Endothelial cell of umbilical vein (primary cell): ENCODE measurements around the gene EPC2. TPM values are rescaled to one million over a fixed set of nuclear protein-coding genes. Genes with fewer than 3 reads are reported as not detected.

Source experiments
- BruUV-seq: library from RNA; stranded (reverse); fragments of 400-500 nt; replicated peaks from 2 replicates; lab custom pipeline; 2021; lab: Mats Ljungman, UMichigan
- CTCF ChIA-PET: fragments of 300-600, 350-600 bp; sonication (Branson Sonifier 250); formaldehyde crosslinking; loops from one replicate; lab custom pipeline; 2021; ENCODE audit warnings: antibody characterized with exemption, inconsistent platforms; lab: Charles Lee
- POLR2A ChIA-PET: fragments of 300-600, 350-600 bp; sonication (Branson Sonifier 250); formaldehyde crosslinking; loops from one replicate; lab custom pipeline; 2021; ENCODE audit warnings: antibody characterized with exemption, inconsistent platforms; lab: Charles Lee
- DNase-seq: peaks from one replicate; pipeline ENCODE4 v3.0.0-alpha.2; 2011; ENCODE audit warnings: low read depth, low spot score
- FAIRE-seq: peaks from 2 replicates; lab custom pipeline; 2011; peaks lifted over from hg19 to GRCh38; lab: Jason Lieb, UNC
- H2AFZ ChIP-seq: 2 replicates; pipeline ENCODE4 v1.6.0; 2012; ENCODE audit warnings: low read depth, low read length, control low read depth, inconsistent platforms
- H3K27ac ChIP-seq: 2 replicates; pipeline ENCODE4 v1.5.1; 2011; ENCODE audit warnings: low read depth, mild to moderate bottlenecking, control low read depth, low read length, moderate library complexity; ENCODE audit not compliant: insufficient read depth
- H3K27me3 ChIP-seq, 2 experiments: 2 replicates each; pipeline versions ENCODE4 v1.6.0 to v1.6.1; 2011; ENCODE audit warnings: low read length in 2 of 2, mixed read lengths in 1 of 2; ENCODE audit not compliant: control insufficient read depth in 2 of 2, insufficient read depth in 2 of 2
- H3K36me3 ChIP-seq, 2 experiments: 2 replicates in 1 of 2; 3 replicates in 1 of 2; pipeline ENCODE4 v1.5.1; 2011; ENCODE audit warnings: low read length in 2 of 2, mild to moderate bottlenecking in 1 of 2, moderate library complexity in 1 of 2; ENCODE audit not compliant: control insufficient read depth in 2 of 2, insufficient read depth in 2 of 2; ENCODE audit errors: extremely low read depth in 1 of 2
- H3K4me1 ChIP-seq: 3 replicates; pipeline ENCODE4 v1.5.1; 2011; ENCODE audit warnings: mild to moderate bottlenecking, low read length; ENCODE audit not compliant: control insufficient read depth, insufficient read depth; ENCODE audit errors: extremely low read depth
- H3K4me2 ChIP-seq: 2 replicates; pipeline ENCODE4 v1.6.1; 2011; ENCODE audit warnings: low read length, control low read depth, mixed read lengths; ENCODE audit not compliant: insufficient read depth
- H3K4me3 ChIP-seq, 3 experiments: fragments of 200-600 bp in 1 of 3; sonication (generic), shearing (Covaris generic) in 1 of 3; replicated peaks in 1 of 3; 2 replicates each; pipeline ENCODE4 v1.5.1; 2011 to 2016; ENCODE audit warnings: control low read depth in 3 of 3, low read length in 3 of 3, mild to moderate bottlenecking in 2 of 3, inconsistent platforms in 1 of 3, low read depth in 1 of 3, moderate library complexity in 1 of 3; ENCODE audit not compliant: insufficient read depth in 1 of 3
- H3K79me2 ChIP-seq: 2 replicates; pipeline ENCODE4 v1.6.0; 2012; ENCODE audit warnings: low read length, inconsistent platforms; ENCODE audit not compliant: control insufficient read depth, insufficient read depth
- H3K9ac ChIP-seq: replicated peaks from 2 replicates; pipeline ENCODE3; 2011; ENCODE audit warnings: low read length, control low read depth; ENCODE audit not compliant: insufficient read depth; ENCODE audit errors: extremely low read depth
- H3K9me1 ChIP-seq: replicated peaks from 3 replicates; pipeline ENCODE4 v1.6.0; 2011; ENCODE audit warnings: mild to moderate bottlenecking, low read length; ENCODE audit not compliant: control insufficient read depth, insufficient read depth; ENCODE audit errors: extremely low read depth
- H3K9me3 ChIP-seq: replicated peaks from 2 replicates; pipeline ENCODE4 v1.5.1; 2012; ENCODE audit warnings: low read length, inconsistent platforms; ENCODE audit not compliant: control insufficient read depth, insufficient read depth
- H4K20me1 ChIP-seq: replicated peaks from 2 replicates; pipeline ENCODE3; 2011; ENCODE audit warnings: mild to moderate bottlenecking, low read length; ENCODE audit not compliant: control insufficient read depth, insufficient read depth; ENCODE audit errors: extremely low read depth
- EZH2 ChIP-seq: IDR thresholded peaks from 2 replicates; pipeline ENCODE4 v1.6.1; 2012; ENCODE audit warnings: borderline replicate concordance, low read depth, mild to moderate bottlenecking, moderate library complexity, low read length, inconsistent platforms; ENCODE audit not compliant: severe bottlenecking
- FOS ChIP-seq: IDR thresholded peaks from 2 replicates; pipeline ENCODE4 v1.6.1; 2011; ENCODE audit warnings: mild to moderate bottlenecking, low read length, moderate library complexity, borderline replicate concordance; ENCODE audit not compliant: insufficient read depth
- GATA2 ChIP-seq: IDR thresholded peaks from 2 replicates; pipeline ENCODE4 v1.7.0; 2011; ENCODE audit warnings: low read depth, mild to moderate bottlenecking, moderate library complexity, mixed read lengths, low read length; ENCODE audit not compliant: insufficient read length, insufficient read depth
- JUN ChIP-seq: IDR thresholded peaks from 2 replicates; pipeline ENCODE4 v1.6.1; 2011; ENCODE audit warnings: borderline replicate concordance, low read depth; ENCODE audit not compliant: insufficient read length, insufficient read depth
- MAX ChIP-seq: IDR thresholded peaks from 2 replicates; pipeline ENCODE4 v1.6.1; 2011; ENCODE audit not compliant: insufficient read depth, insufficient read length
- MYC ChIP-seq: IDR thresholded peaks from one replicate; pipeline ENCODE4 v1.6.1; 2011; ENCODE audit warnings: mild to moderate bottlenecking, low read depth, low read length
- POLR2A ChIP-seq: IDR thresholded peaks from 2 replicates; pipeline ENCODE4 v1.6.1; 2012; ENCODE audit warnings: low read depth, mild to moderate bottlenecking, control low read depth, low read length
- POLR2AphosphoS5 ChIP-seq: IDR thresholded peaks from 2 replicates; pipeline ENCODE4 v1.6.1; 2012; ENCODE audit warnings: low read depth, mild to moderate bottlenecking, control low read depth, low read length, moderate library complexity; ENCODE audit not compliant: insufficient read depth
- dilution Hi-C: fragments of 300-500 bp; cut with MboI; formaldehyde crosslinking; loops from one replicate; pipeline ENCODE4 v1.15.0; 2019; ENCODE audit warnings: low sequenced_read_pairs; ENCODE audit not compliant: extremely low pct_ligation_motif_present
- intact Hi-C: fragments of 100-400 bp; cut with micrococcal nuclease; formaldehyde crosslinking; loops from one replicate; pipeline ENCODE4 v1.10.0; 2022
- polyA plus RNA-seq, 4 experiments: library from polyadenylated mRNA; depleted of rRNA in 3 of 4; stranded (reverse) in 3 of 4; unstranded in 1 of 4; fragments of >200 nt; gene quantifications; 2 replicates each; pipeline versions ENCODE4 v1.2.1 to v1.2.3, GENCODE V29; 2011 to 2012; ENCODE audit warnings: missing spikeins in 1 of 4
- total RNA-seq: library from RNA; stranded (reverse); gene quantifications from 2 replicates; pipeline ENCODE4 v1.2.3, GENCODE V29; 2021
- TF ChIP-seq, protein P1 (sequence below), 2 donors: IDR thresholded peaks; 1 replicate in 1 of 2; 2 replicates in 1 of 2; pipeline ENCODE4 v1.5.1; 2011; ENCODE audit warnings: low read length in 2 of 2, mild to moderate bottlenecking in 2 of 2, moderate library complexity in 2 of 2, control low read depth in 1 of 2, inconsistent platforms in 1 of 2, low read depth in 1 of 2; ENCODE audit not compliant: insufficient read depth in 1 of 2; ENCODE audit errors: extremely low read depth in 1 of 2

The EPC2 gene
- total and polyA plus RNA-seq, 2 donors (not counting 3 experiments of a cell fraction or from before 2014, with no cell fraction given): 15.1 to 25.2 TPM

DNA sequence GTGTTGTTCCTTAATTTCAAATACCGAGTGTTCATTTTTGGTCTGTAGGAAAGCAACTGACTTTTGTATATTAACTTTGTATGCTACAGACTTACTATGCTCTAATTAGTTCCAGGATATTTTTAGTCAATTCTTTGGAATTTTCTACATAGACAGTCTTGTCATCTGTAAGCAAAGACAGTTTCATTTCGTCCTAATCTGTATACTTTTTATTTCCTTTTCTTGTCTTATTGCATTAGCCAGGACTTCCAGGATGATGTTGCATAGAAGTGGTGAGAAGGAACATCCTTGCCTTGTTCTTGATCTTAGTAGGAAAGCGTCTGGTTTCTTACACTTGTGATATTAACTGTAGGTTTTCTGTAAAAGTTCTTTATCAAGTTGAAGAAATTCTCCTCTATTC, 56.5 kb downstream of the EPC2 start:
- H3K36me3 ChIP-seq: no peaks in the 10 kb centered on the region

More for the DNA sequence above, 56.5 kb downstream of the EPC2 start:
- H3K27me3 ChIP-seq: no peaks in the 10 kb centered on the region
- ChIA-PET CTCF (no interaction called here), POLR2A (no interaction called here)
- peaks cover 36% of the 10 kb centered on the region for H3K79me2 ChIP-seq
- H3K4me2 ChIP-seq: no peak overlapping the region
- intact Hi-C loops (no loop called here), dilution Hi-C loops (no loop called here)
- no peak for DNase-seq
- H4K20me1 ChIP-seq: no peaks in the 10 kb centered on the region
- no peaks in the 10 kb centered on the region for H3K9me1 ChIP-seq
- H3K4me1 ChIP-seq: no peaks in the 10 kb centered on the region
- no peak for FAIRE-seq
- TF ChIP-seq MAX (no peak), FOS (no peak), POLR2A (no peak), EZH2 (no peak), MYC (no peak), GATA2 (no peak), POLR2AphosphoS5 (no peak), JUN (no peak)
- TF ChIP-seq, protein P1, sequence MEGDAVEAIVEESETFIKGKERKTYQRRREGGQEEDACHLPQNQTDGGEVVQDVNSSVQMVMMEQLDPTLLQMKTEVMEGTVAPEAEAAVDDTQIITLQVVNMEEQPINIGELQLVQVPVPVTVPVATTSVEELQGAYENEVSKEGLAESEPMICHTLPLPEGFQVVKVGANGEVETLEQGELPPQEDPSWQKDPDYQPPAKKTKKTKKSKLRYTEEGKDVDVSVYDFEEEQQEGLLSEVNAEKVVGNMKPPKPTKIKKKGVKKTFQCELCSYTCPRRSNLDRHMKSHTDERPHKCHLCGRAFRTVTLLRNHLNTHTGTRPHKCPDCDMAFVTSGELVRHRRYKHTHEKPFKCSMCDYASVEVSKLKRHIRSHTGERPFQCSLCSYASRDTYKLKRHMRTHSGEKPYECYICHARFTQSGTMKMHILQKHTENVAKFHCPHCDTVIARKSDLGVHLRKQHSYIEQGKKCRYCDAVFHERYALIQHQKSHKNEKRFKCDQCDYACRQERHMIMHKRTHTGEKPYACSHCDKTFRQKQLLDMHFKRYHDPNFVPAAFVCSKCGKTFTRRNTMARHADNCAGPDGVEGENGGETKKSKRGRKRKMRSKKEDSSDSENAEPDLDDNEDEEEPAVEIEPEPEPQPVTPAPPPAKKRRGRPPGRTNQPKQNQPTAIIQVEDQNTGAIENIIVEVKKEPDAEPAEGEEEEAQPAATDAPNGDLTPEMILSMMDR (IDR thresholded peaks at IDR 0.05; ENCODE audit: extremely low read depth in 1 of 2, insufficient read depth in 1 of 2, low read depth in 1 of 2, low read length in 2 of 2): no peak
- no peak overlapping the region for H2AFZ ChIP-seq
- no peak overlapping the region for H3K9ac ChIP-seq
- H3K9me3 ChIP-seq: no peaks in the 10 kb centered on the region
- no peak overlapping the region for H3K4me3 ChIP-seq
- no TSS peak for BruUV-seq
- H3K27ac ChIP-seq: no peak overlapping the region
